D341Med (cell line): ENCODE data around the gene ZNF595.
"Not testable (repeated sequence)": the region's sequence is repeated elsewhere in the genome, so short reads cannot be mapped to it uniquely, and the experiment has no call there.

Experiments used
- DNase-seq: peaks from one replicate; pipeline ENCODE4 v3.0.0; 2012; ENCODE audit warnings: low spot score

ZNF595 gene

GRCh38 chr4:86559-87324 lies 33.6 kb downstream of the ZNF595 start:
- DNase-seq: not testable (repeated sequence)

GRCh38 chr4:98386-98785 lies 45.3 kb downstream of the ZNF595 start:
- no peak for DNase-seq

GRCh38 chr4:99863-100262 lies 46.7 kb downstream of the ZNF595 start:
- no peak for DNase-seq

GRCh38 chr4:107083-107443 lies 53.9 kb downstream of the ZNF595 start:
- no peak for DNase-seq

- DNase-seq: peak; percentile 48
Measured at GRCh38 chr4:107444-108429, 54.6 kb downstream of the ZNF595 start.

- no peak for DNase-seq
Measured at GRCh38 chr4:112771-113170, 59.6 kb downstream of the ZNF595 start.

- no peak for DNase-seq
Measured at GRCh38 chr4:113732-114131, 60.6 kb downstream of the ZNF595 start.

GRCh38 chr4:114149-114548 lies 61.0 kb downstream of the ZNF595 start:
- no peak for DNase-seq

- DNase-seq: no peak
Measured at GRCh38 chr4:116499-116898, 63.4 kb downstream of the ZNF595 start.

GRCh38 chr4:120616-121015 lies 67.5 kb downstream of the ZNF595 start:
- DNase-seq: no peak

- DNase-seq: no peak
Measured at GRCh38 chr4:121408-122084, 68.4 kb downstream of the ZNF595 start.

GRCh38 chr4:123922-124274 lies 70.8 kb downstream of the ZNF595 start:
- DNase-seq: not testable (repeated sequence)

- peak; percentile 87 for DNase-seq
Measured at GRCh38 chr4:124275-125081, 71.4 kb downstream of the ZNF595 start, which contains the start of gene ZNF718. Gene ZNF718 (plus strand): TSS chr4:124501. CDS start chr4:124671, 170 bp downstream.

- DNase-seq: no peak
Measured at GRCh38 chr4:125091-125771, 72.1 kb downstream of the ZNF595 start.

GRCh38 chr4:125833-126232 lies 72.7 kb downstream of the ZNF595 start:
- DNase-seq: no peak

GRCh38 chr4:132483-132882 lies 79.4 kb downstream of the ZNF595 start:
- no peak for DNase-seq
